SK-N-MC (cell line): ENCODE data around the gene WNT5A.

ENCODE experiments used
- DNase-seq: peaks from one replicate; pipeline ENCODE4 v3.0.0-alpha.2; 2011; ENCODE audit warnings: low read depth, low spot score
- H3K27ac ChIP-seq: fragments of 200-600 bp; sonication (generic); 2 replicates; pipeline ENCODE4 v1.5.1; 2016; ENCODE audit warnings: mixed run types
- H3K36me3 ChIP-seq: fragments of 200-600 bp; sonication (generic); 2 replicates; pipeline ENCODE4 v1.6.1; 2017; ENCODE audit warnings: antibody characterized with exemption, low read length, mixed read lengths; ENCODE audit not compliant: insufficient read depth
- H3K4me3 ChIP-seq: fragments of 200-600 bp; sonication (generic); 2 replicates; pipeline ENCODE4 v1.5.1; 2016
- H3K9ac ChIP-seq: fragments of 200-600 bp; sonication (generic); 2 replicates; pipeline ENCODE4 v1.8.0; 2017; ENCODE audit warnings: mixed run types, mixed read lengths; ENCODE audit not compliant: insufficient read length
- H3K9me3 ChIP-seq: fragments of 200-600 bp; sonication (generic); 2 replicates; pipeline ENCODE4 v1.6.1; 2017; ENCODE audit warnings: low read depth, mild to moderate bottlenecking, antibody characterized with exemption, low read length, moderate library complexity, mixed read lengths
- EZH2 ChIP-seq: fragments of 200-600 bp; sonication (generic); IDR thresholded peaks from one replicate; pipeline ENCODE4 v1.6.1; 2017; ENCODE audit warnings: antibody characterized with exemption
- FOXP2 ChIP-seq: optimal IDR thresholded peaks from 2 replicates; pipeline ENCODE3; 2011; ENCODE audit warnings: mild to moderate bottlenecking, moderate library complexity; ENCODE audit not compliant: insufficient read depth; ENCODE audit errors: extremely low read length, control extremely low read depth
- POLR2AphosphoS5 ChIP-seq: IDR thresholded peaks from 2 replicates; pipeline ENCODE4 v1.6.1; 2012; ENCODE audit warnings: mild to moderate bottlenecking, low read depth, low read length, borderline replicate concordance

The WNT5A gene

GRCh38 chr3:55486101-55486856 is 827 bp downstream of the WNT5A start:
- peak overlapping the region; percentile 82 for H3K9ac ChIP-seq
- H3K36me3 ChIP-seq: no peaks in the 10 kb centered on the region
- no peaks in the 10 kb centered on the region for H3K9me3 ChIP-seq
- peak overlapping the region; percentile 77 for H3K27ac ChIP-seq
- peak overlapping the region; percentile 87 for H3K4me3 ChIP-seq
- DNase-seq: no peak
- peak; percentile 30; the same call in 1 of the 2 replicates for TF ChIP-seq POLR2AphosphoS5
- no peak for TF ChIP-seq FOXP2
- TF ChIP-seq EZH2: no peak

GRCh38 chr3:55484801-55485791 is 2.0 kb downstream of the WNT5A start:
- DNase-seq: no peak

GRCh38 chr3:55484191-55484689 is 2.9 kb downstream of the WNT5A start:
- DNase-seq: no peak
- Histone ChIP-seq H3K36me3 (peaks cover 5% of the 10 kb centered on the region; the same call in 1 of the 2 replicates), H3K9me3 (no peaks in the 10 kb centered on the region), H3K9ac (no peak overlapping the region), H3K27ac (no peak overlapping the region), H3K4me3 (peak overlapping the region; percentile 87)
- TF ChIP-seq EZH2 (no peak), POLR2AphosphoS5 (no peak), FOXP2 (no peak)

More at GRCh38 chr3:55484801-55485791, 2.0 kb downstream of the WNT5A start:
- Histone ChIP-seq H3K9ac (peak overlapping the region; percentile 82), H3K27ac (peak overlapping the region; percentile 77), H3K36me3 (peaks cover 1% of the 10 kb centered on the region; the same call in 1 of the 2 replicates), H3K9me3 (no peaks in the 10 kb centered on the region), H3K4me3 (peak overlapping the region; percentile 87)
- TF ChIP-seq EZH2: no peak
- no peak for TF ChIP-seq FOXP2
- no peak for TF ChIP-seq POLR2AphosphoS5

- no peak for DNase-seq
- Histone ChIP-seq H3K36me3 (peaks cover 5% of the 10 kb centered on the region), H3K9me3 (no peaks in the 10 kb centered on the region), H3K27ac (no peak overlapping the region), H3K4me3 (no peak overlapping the region), H3K9ac (no peak overlapping the region)
- TF ChIP-seq FOXP2 (no peak), POLR2AphosphoS5 (no peak), EZH2 (no peak)
Measured at GRCh38 chr3:55483196-55484095, 3.7 kb downstream of the WNT5A start.

GRCh38 chr3:55482496-55483195 is 4.5 kb downstream of the WNT5A start:
- no peak overlapping the region for H3K27ac ChIP-seq
- H3K9me3 ChIP-seq: no peaks in the 10 kb centered on the region
- no peak overlapping the region for H3K4me3 ChIP-seq
- peaks cover 12% of the 10 kb centered on the region for H3K36me3 ChIP-seq
- TF ChIP-seq POLR2AphosphoS5 (no peak), EZH2 (no peak), FOXP2 (no peak)
- DNase-seq: no peak
- H3K9ac ChIP-seq: no peak overlapping the region

- Histone ChIP-seq H3K36me3 (peaks cover 16% of the 10 kb centered on the region), H3K4me3 (no peak overlapping the region), H3K9me3 (no peaks in the 10 kb centered on the region), H3K9ac (no peak overlapping the region), H3K27ac (no peak overlapping the region)
- DNase-seq: no peak
- no peak for TF ChIP-seq FOXP2
- no peak for TF ChIP-seq EZH2
- no peak for TF ChIP-seq POLR2AphosphoS5
Measured at GRCh38 chr3:55481744-55482495, 5.2 kb downstream of the WNT5A start.
